Lung (tissue), 12 donors: ENCODE results near the gene OPCML. TPM values are rescaled to one million over a fixed set of nuclear protein-coding genes. Genes with fewer than 3 reads are reported as not detected.

Experiments used
- ATAC-seq: fragments of 200-7000 bp; cut with Tn5 transposase; one replicate; pipeline ENCODE4 v1.9.1; 2020; ENCODE audit warnings: moderate number of reproducible peaks; ENCODE audit not compliant: insufficient read depth, low FRiP score
- DNase-seq, 3 donors: peaks; one replicate each; pipeline ENCODE4 v3.0.0-alpha.2; 2013 to 2017
- H3K27ac ChIP-seq, 2 donors: one replicate each; pipeline ENCODE4 v1.5.1; 2013; ENCODE audit warnings: mild to moderate bottlenecking in 2 of 2, moderate library complexity in 2 of 2, control low read depth in 1 of 2, inconsistent platforms in 1 of 2, low read depth in 1 of 2, low read length in 1 of 2
- H3K27me3 ChIP-seq, 3 donors: one replicate each; pipeline ENCODE4 v1.5.1; 2013; ENCODE audit warnings: low read length in 2 of 3; ENCODE audit not compliant: control insufficient read depth in 3 of 3, insufficient read depth in 3 of 3
- H3K36me3 ChIP-seq, 4 donors: one replicate each; pipeline ENCODE4 v1.5.1; 2013; ENCODE audit warnings: low read length in 4 of 4, mild to moderate bottlenecking in 1 of 4, moderate library complexity in 1 of 4; ENCODE audit not compliant: control insufficient read depth in 4 of 4, insufficient read depth in 4 of 4
- H3K4me1 ChIP-seq, 5 donors: one replicate each; pipeline ENCODE4 v1.5.1; 2013; ENCODE audit warnings: low read length in 5 of 5, mild to moderate bottlenecking in 2 of 5, moderate library complexity in 1 of 5; ENCODE audit not compliant: control insufficient read depth in 5 of 5, insufficient read depth in 5 of 5
- H3K4me3 ChIP-seq: one replicate; pipeline ENCODE4 v1.5.1; 2013; ENCODE audit warnings: mild to moderate bottlenecking, control low read depth, moderate library complexity
- H3K9ac ChIP-seq, 2 donors: one replicate each; pipeline ENCODE4 v1.5.1; 2013; ENCODE audit warnings: low read length in 2 of 2, control low read depth in 1 of 2; ENCODE audit not compliant: insufficient read depth in 1 of 2
- H3K9me3 ChIP-seq, 4 donors: one replicate each; pipeline ENCODE4 v1.5.1; 2013; ENCODE audit warnings: low read length in 3 of 4, mild to moderate bottlenecking in 1 of 4, moderate library complexity in 1 of 4; ENCODE audit not compliant: control insufficient read depth in 4 of 4, insufficient read depth in 3 of 4
- CTCF ChIP-seq: IDR thresholded peaks from 2 replicates; pipeline ENCODE4 v1.5.1; 2012; ENCODE audit warnings: mild to moderate bottlenecking; ENCODE audit errors: control extremely low read depth, extremely low read depth
- WGBS, 2 donors: extraction: QIAGEN DNeasy Blood & Tissue Kit; methylation state at CpG; one replicate each; pipeline ENCODE4 v1.1.7; 2013; 5-methylcytosine and 5-hydroxymethylcytosine counted together
- polyA plus RNA-seq, 2 donors: library from polyadenylated mRNA; stranded (reverse); fragments of 200-250 nt; gene quantifications; one replicate each; pipeline ENCODE4 v1.2.1, GENCODE V29; 2013
- total RNA-seq, 2 donors: library from RNA; depleted of rRNA in 1 of 2; stranded (reverse); fragments of >200 nt in 1 of 2; gene quantifications; one replicate each; pipeline ENCODE4 v1.2.1, GENCODE V29; 2014 to 2021
- donor health status: control.
- donor health status: control.
- donor health status: Bipolar disorder and iron deficiency.
- donor health status: healthy.
- donor health status: DM: yes; HTN: yes; CAD: no.

Gene OPCML
- total and polyA plus RNA-seq, 4 donors, result 0.49 to 0.74 TPM; not detected in 2

- no peaks in the 10 kb centered on the region for H3K36me3 ChIP-seq
- 67 to 72% methylated on average over 18 of the region's 18 CpGs for WGBS, 2 donors
- H3K27ac ChIP-seq, result no peak overlapping the region
- H3K27me3 ChIP-seq, result peaks cover 0 to 66% (median 28%) of the 10 kb centered on the region in 3 donors
- ATAC-seq (no peak), DNase-seq (peak in 1 of 3 donors; percentile 9)
- H3K9me3 ChIP-seq, result no peaks in the 10 kb centered on the region
- no peak overlapping the region for H3K4me3 ChIP-seq
- H3K4me1 ChIP-seq, result peaks cover 0 to 4% (median 0%) of the 10 kb centered on the region in 5 donors
- TF ChIP-seq CTCF, result no peak
- H3K9ac ChIP-seq, result no peak overlapping the region
Observed at GRCh38 chr11:133153031-133153430, 379.3 kb downstream of the OPCML start.

- Histone ChIP-seq H3K27ac (no peak overlapping the region), H3K27me3 (peaks cover 0 to 47% (median 14%) of the 10 kb centered on the region in 3 donors), H3K36me3 (no peaks in the 10 kb centered on the region), H3K9me3 (no peaks in the 10 kb centered on the region), H3K4me3 (no peak overlapping the region), H3K4me1 (peaks cover 0 to 4% (median 0%) of the 10 kb centered on the region in 5 donors), H3K9ac (no peak overlapping the region)
- no peak for DNase-seq
- 52 to 66% methylated on average over 5 of the region's 5 CpGs for WGBS, 2 donors
- TF ChIP-seq CTCF, result no peak
- ATAC-seq, result no peak
Observed at GRCh38 chr11:133149698-133150097, 382.6 kb downstream of the OPCML start.

- no peaks in the 10 kb centered on the region for H3K36me3 ChIP-seq
- DNase-seq (no peak), ATAC-seq (no peak)
- H3K4me3 ChIP-seq, result no peak overlapping the region
- H3K27me3 ChIP-seq, result peaks cover 0 to 36% (median 5%) of the 10 kb centered on the region in 3 donors
- H3K9ac ChIP-seq, result no peak overlapping the region
- no peaks in the 10 kb centered on the region for H3K4me1 ChIP-seq
- H3K27ac ChIP-seq, result no peak overlapping the region
- no peak for TF ChIP-seq CTCF
- H3K9me3 ChIP-seq, result no peaks in the 10 kb centered on the region
- WGBS, 2 donors, result 90 to 94% methylated on average over 8 of the region's 8 CpGs
Observed at GRCh38 chr11:133147625-133148024, 384.7 kb downstream of the OPCML start.

- no peak for TF ChIP-seq CTCF
- Histone ChIP-seq H3K4me1 (no peaks in the 10 kb centered on the region), H3K27me3 (peaks cover 0 to 28% (median 5%) of the 10 kb centered on the region in 3 donors), H3K27ac (no peak overlapping the region), H3K4me3 (no peak overlapping the region), H3K9me3 (no peaks in the 10 kb centered on the region), H3K9ac (no peak overlapping the region), H3K36me3 (no peaks in the 10 kb centered on the region)
- WGBS, 2 donors, result 66 to 81% methylated on average over 7 of the region's 7 CpGs
- ATAC-seq (no peak), DNase-seq (no peak)
Observed at GRCh38 chr11:133146697-133147306, 385.5 kb downstream of the OPCML start.
